GM12878 (cell line): ENCODE results near the gene PADI1. TPM values are rescaled to one million over a fixed set of nuclear protein-coding genes. Genes with fewer than 3 reads are reported as not detected.

Source experiments
- ATAC-seq: fragments of 200-7000 bp; cut with Tn5 transposase; 3 replicates; pipeline ENCODE4 v1.9.1; 2020; ENCODE audit warnings: mild to moderate bottlenecking, moderate library complexity
- BruUV-seq: library from RNA; stranded (reverse); fragments of 400-500 nt; replicated peaks from 2 replicates; lab custom pipeline; 2021; lab: Mats Ljungman, UMichigan
- CTCF ChIA-PET: fragments of 300-600 bp; sonication (Branson Sonifier 250); formaldehyde crosslinking; extraction: SDS; loops from one replicate; lab custom pipeline; 2021; ENCODE audit warnings: inconsistent platforms; lab: Yijun Ruan, JAX
- POLR2A ChIA-PET: fragments of 350-600 bp; formaldehyde crosslinking; extraction: SDS; loops from one replicate; lab custom pipeline; 2021; ENCODE audit warnings: inconsistent platforms; lab: Charles Lee
- RAD21 ChIA-PET: fragments of 300-600 bp; sonication (Branson Sonifier 250); formaldehyde crosslinking; loops from one replicate; lab custom pipeline; 2023; ENCODE audit warnings: antibody characterized with exemption; ENCODE audit not compliant: unreplicated experiment; lab: Charles Lee
- SMC1A ChIA-PET: fragments of 300-600 bp; sonication (Branson Sonifier 250); formaldehyde crosslinking; loops from one replicate; lab custom pipeline; 2023; ENCODE audit not compliant: unreplicated experiment, uncharacterized antibody; lab: Charles Lee
- DNase-seq: peaks from one replicate; pipeline ENCODE4 v3.0.0-alpha.2; 2011; ENCODE audit warnings: low read depth, low spot score
- FAIRE-seq: peaks from 3 replicates; lab custom pipeline; 2011; peaks lifted over from hg19 to GRCh38; lab: Jason Lieb, UNC
- H2AFZ ChIP-seq: 2 replicates; pipeline ENCODE4 v1.6.0; 2011; ENCODE audit warnings: low read depth, low read length, control low read depth; ENCODE audit not compliant: control insufficient read depth
- H3K27ac ChIP-seq: 2 replicates; pipeline ENCODE4 v1.5.1; 2011; ENCODE audit warnings: control low read depth; ENCODE audit not compliant: control insufficient read depth, insufficient read depth
- H3K27me3 ChIP-seq, 2 experiments: replicated peaks in 1 of 2; 2 replicates each; pipeline versions ENCODE4 v1.6.0 to v1.6.1; 2011; ENCODE audit warnings: low read length in 1 of 2; ENCODE audit not compliant: control insufficient read depth in 2 of 2, insufficient read depth in 2 of 2
- H3K36me3 ChIP-seq, 2 experiments: 2 replicates each; pipeline ENCODE4 v1.5.1; 2011; ENCODE audit warnings: low read length in 1 of 2; ENCODE audit not compliant: control insufficient read depth in 2 of 2, insufficient read depth in 2 of 2
- H3K4me1 ChIP-seq: 2 replicates; pipeline ENCODE4 v1.6.1; 2011; ENCODE audit warnings: mild to moderate bottlenecking, low read length, moderate library complexity, mixed read lengths; ENCODE audit not compliant: control insufficient read depth, insufficient read depth
- H3K4me2 ChIP-seq: 2 replicates; pipeline ENCODE4 v1.6.0; 2011; ENCODE audit warnings: control low read depth; ENCODE audit not compliant: control insufficient read depth, insufficient read depth
- H3K4me3 ChIP-seq: fragments of 200-600 bp; sonication (generic); 2 replicates; pipeline ENCODE4 v1.5.1; 2016
- H3K79me2 ChIP-seq: 2 replicates; pipeline ENCODE4 v1.6.0; 2011; ENCODE audit warnings: low read length; ENCODE audit not compliant: control insufficient read depth, insufficient read depth
- H3K9ac ChIP-seq: 2 replicates; pipeline ENCODE4 v1.8.0; 2011; ENCODE audit warnings: low read length, control low read depth, mixed read lengths; ENCODE audit not compliant: control insufficient read depth, insufficient read depth
- H3K9me3 ChIP-seq: replicated peaks from 3 replicates; pipeline ENCODE4 v1.5.1; 2011; ENCODE audit warnings: mild to moderate bottlenecking, low read length; ENCODE audit not compliant: control insufficient read depth, insufficient read depth
- H4K20me1 ChIP-seq: 2 replicates; pipeline ENCODE4 v1.6.0; 2011; ENCODE audit not compliant: control insufficient read depth, insufficient read depth
- BACH1 ChIP-seq: fragments of 450-650 bp; IDR thresholded peaks from 2 replicates; pipeline ENCODE4 v1.6.1; 2017; ENCODE audit warnings: mild to moderate bottlenecking, borderline replicate concordance
- CEBPZ ChIP-seq: fragments of 150-350 bp; IDR thresholded peaks from 2 replicates; pipeline ENCODE4 v1.6.1; 2016; ENCODE audit warnings: low read depth, low read length
- E2F4 ChIP-seq: IDR thresholded peaks from 2 replicates; pipeline ENCODE4 v1.6.1; 2012; ENCODE audit warnings: low read depth, low read length, improper control_type of control experiment
- EP300 ChIP-seq, 2 experiments: fragments of 150-350 bp in 1 of 2; IDR thresholded peaks; 2 replicates each; pipeline ENCODE4 v1.6.1; 2011 to 2012; ENCODE audit warnings: low read depth in 2 of 2, low read length in 2 of 2, borderline replicate concordance in 1 of 2, improper control_type of control experiment in 1 of 2, inconsistent platforms in 1 of 2; ENCODE audit not compliant: control insufficient read depth in 1 of 2
- FOXM1 ChIP-seq: IDR thresholded peaks from 2 replicates; pipeline ENCODE4 v1.6.1; 2012; ENCODE audit warnings: low read depth, mild to moderate bottlenecking, inconsistent platforms, low read length, moderate library complexity
- IRF5 ChIP-seq: fragments of 450-650 bp; IDR thresholded peaks from 2 replicates; pipeline ENCODE4 v1.6.1; 2017; ENCODE audit warnings: borderline replicate concordance
- MLLT1 ChIP-seq: fragments of 450-650 bp; IDR thresholded peaks from 2 replicates; pipeline ENCODE4 v1.6.1; 2016; ENCODE audit warnings: mild to moderate bottlenecking
- NR2C1 ChIP-seq: fragments of 450-650 bp; IDR thresholded peaks from 2 replicates; pipeline ENCODE4 v1.6.1; 2017; ENCODE audit warnings: antibody characterized with exemption, mild to moderate bottlenecking, moderate library complexity
- PML ChIP-seq: IDR thresholded peaks from 2 replicates; pipeline ENCODE4 v1.6.1; 2012; ENCODE audit warnings: low read length, inconsistent platforms
- POLR2A ChIP-seq: IDR thresholded peaks from 2 replicates; pipeline ENCODE4 v1.6.1; 2011; ENCODE audit warnings: low read depth, mild to moderate bottlenecking, low read length
- RCOR1 ChIP-seq: conservative IDR thresholded peaks from 2 replicates; pipeline ENCODE4 v1.6.1; 2012; ENCODE audit warnings: low read depth, low read length, improper control_type of control experiment
- SMAD5 ChIP-seq: IDR thresholded peaks from 2 replicates; pipeline ENCODE4 v1.6.1; 2016; ENCODE audit warnings: antibody characterized with exemption, low read depth
- TCF3 ChIP-seq: IDR thresholded peaks from 2 replicates; pipeline ENCODE4 v1.6.1; 2012; ENCODE audit warnings: low read depth, mild to moderate bottlenecking, low read length, borderline replicate concordance; ENCODE audit not compliant: insufficient read depth
- ZBTB11 ChIP-seq: fragments of 450-650 bp; formaldehyde crosslinking; IDR thresholded peaks from 2 replicates; pipeline ENCODE4 v1.5.0; 2022; ENCODE audit warnings: mild to moderate bottlenecking, missing genetic modification characterization
- WGBS: methylation state at CpG from one replicate; pipeline ENCODE4 v1.1.6; 2016; ENCODE audit warnings: low lambda C conversion rate; ENCODE audit not compliant: insufficient replicate concordance, insufficient coverage; ENCODE audit errors: missing lambda C conversion rate; 5-methylcytosine and 5-hydroxymethylcytosine counted together
- in situ Hi-C: fragments of 300-500 bp; cut with MboI; formaldehyde crosslinking; loops from 9 replicates; pipeline ENCODE4 v1.14.3; 2018; ENCODE audit warnings: mixed read lengths
- intact Hi-C: fragments of 100-400 bp; cut with micrococcal nuclease; formaldehyde crosslinking; loops from one replicate; pipeline ENCODE4 v1.14.2; 2022; ENCODE audit not compliant: unreplicated experiment
- polyA plus RNA-seq, 11 experiments: library from polyadenylated mRNA; depleted of rRNA in 4 of 11; unstranded in 6 of 11; stranded (reverse) in 5 of 11; fragments of >200 nt; fragmentation: Nextera tagmentation in 4 of 11; fragmentation: Illumina TruSeq in 1 of 11; extraction: Ambion mirVana in 4 of 11; extraction: Trizol in 1 of 11; gene quantifications; 1 replicate in 1 of 11; 2 replicates in 10 of 11; pipeline versions ENCODE4 v1.2.1 to v1.2.3, GENCODE V29; 2011 to 2016; ENCODE audit warnings: inconsistent platforms in 2 of 11, missing spikeins in 2 of 11, low read depth in 1 of 11
- total RNA-seq, 4 experiments: library from RNA; depleted of rRNA in 3 of 4; stranded (reverse); fragments of >200 nt in 3 of 4; fragmentation: Illumina TruSeq in 1 of 4; extraction: Trizol in 1 of 4; gene quantifications; 2 replicates each; pipeline versions ENCODE4 v1.2.1 to v1.2.3, GENCODE V29; 2013 to 2021

The PADI1 gene
- total and polyA plus RNA-seq, 10 of the 15 experiments (the other 5 are each of a cell fraction or from before 2014, with no cell fraction given) = 0.05 TPM; not detected in 9

- H3K27ac ChIP-seq = no peak overlapping the region
- no peak for DNase-seq
- intact Hi-C loops (no loop called here), in situ Hi-C loops (no loop called here)
- no peaks in the 10 kb centered on the region; a peak in 1 of 4 replicates for H3K27me3 ChIP-seq
- FAIRE-seq = no peak
- no peak overlapping the region for H3K9ac ChIP-seq
- no peaks in the 10 kb centered on the region for H4K20me1 ChIP-seq
- no peaks in the 10 kb centered on the region for H3K79me2 ChIP-seq
- H3K9me3 ChIP-seq = no peaks in the 10 kb centered on the region; the same call in 2 of the 3 replicates
- H3K4me2 ChIP-seq = no peak overlapping the region
- CTCF ChIA-PET = interaction anchor here (12.7 kb wide), 1 partner anchor 104 kb away, joined by 315 read pairs; the partner anchor contains the start of gene PADI2
- H3K36me3 ChIP-seq = no peaks in the 10 kb centered on the region
- H3K4me1 ChIP-seq = no peaks in the 10 kb centered on the region
- no TSS peak for BruUV-seq
- no peak overlapping the region for H3K4me3 ChIP-seq
- POLR2A ChIA-PET = no interaction called here
- SMC1A ChIA-PET = no interaction called here
- WGBS = 52% methylated on average over 6 of the region's 6 CpGs
- RAD21 ChIA-PET = no interaction called here
- no peak overlapping the region for H2AFZ ChIP-seq
- ATAC-seq = no peak
- no peak for TF ChIP-seq IRF5
- TF ChIP-seq POLR2A = no peak
- no peak for TF ChIP-seq RCOR1
- TF ChIP-seq FOXM1 = no peak
- no peak for TF ChIP-seq MLLT1
- no peak for TF ChIP-seq PML
- no peak for TF ChIP-seq NR2C1
- no peak for TF ChIP-seq ZBTB11 (CRISPR knock-in tag)
- no peak for TF ChIP-seq TCF3
- TF ChIP-seq EP300 (IDR thresholded peaks at IDR 0.05; ENCODE audit: borderline replicate concordance in 1 of 2, control insufficient read depth in 1 of 2, low read depth in 2 of 2, low read length in 2 of 2) = no peak
- no peak for TF ChIP-seq SMAD5
- TF ChIP-seq BACH1 = no peak
- no peak for TF ChIP-seq E2F4
- TF ChIP-seq CEBPZ = no peak
Observed at GRCh38 chr1:17229379-17229778, 24.5 kb downstream of the PADI1 start.
